H1 (cell line): ENCODE measurements around the gene RAD18. TPM values are rescaled to one million over a fixed set of nuclear protein-coding genes. Genes with fewer than 3 reads are reported as not detected.

Source experiments
- CTCF ChIA-PET: fragments of 300-600 bp; sonication (Branson Sonifier 250); formaldehyde crosslinking; loops from one replicate; lab custom pipeline; 2021; ENCODE audit not compliant: partially characterized antibody; lab: Charles Lee
- POLR2A ChIA-PET: fragments of 300-600 bp; sonication (Branson Sonifier 250); formaldehyde crosslinking; loops from one replicate; lab custom pipeline; 2021; ENCODE audit warnings: inconsistent platforms; ENCODE audit not compliant: partially characterized antibody; lab: Charles Lee
- DNase-seq, 2 experiments: peaks; one replicate each; pipeline versions ENCODE4 v3.0.0 to v3.0.0-alpha.2; 2010 to 2022; ENCODE audit warnings: low spot score in 2 of 2, low read depth in 1 of 2, mixed read lengths in 1 of 2
- FAIRE-seq: peaks from 2 replicates; lab custom pipeline; 2011; peaks lifted over from hg19 to GRCh38; lab: Jason Lieb, UNC
- H2AFZ ChIP-seq: 2 replicates; pipeline ENCODE4 v1.8.1; 2012; ENCODE audit warnings: low read length, inconsistent platforms
- H2AK5ac ChIP-seq: 2 replicates; pipeline ENCODE4 v1.6.1; 2013; ENCODE audit warnings: low read depth, low read length
- H2BK120ac ChIP-seq: replicated peaks from 2 replicates; pipeline ENCODE3; 2013; ENCODE audit warnings: low read depth, low read length, inconsistent platforms
- H2BK12ac ChIP-seq: 2 replicates; pipeline ENCODE4 v1.6.1; 2013; ENCODE audit warnings: low read depth, low read length
- H2BK15ac ChIP-seq: 2 replicates; pipeline ENCODE4 v1.6.1; 2013; ENCODE audit warnings: low read length
- H2BK20ac ChIP-seq: 2 replicates; pipeline ENCODE4 v1.6.1; 2013; ENCODE audit warnings: low read length
- H2BK5ac ChIP-seq: 2 replicates; pipeline ENCODE4 v1.6.1; 2013; ENCODE audit warnings: low read depth, low read length
- H3K14ac ChIP-seq: 2 replicates; pipeline ENCODE4 v1.6.1; 2013; ENCODE audit warnings: inconsistent platforms; ENCODE audit not compliant: insufficient read length
- H3K18ac ChIP-seq: 2 replicates; pipeline ENCODE4 v1.6.1; 2013; ENCODE audit warnings: low read length; ENCODE audit errors: extremely low read depth
- H3K23ac ChIP-seq: 2 replicates; pipeline ENCODE4 v1.6.1; 2013; ENCODE audit warnings: inconsistent platforms; ENCODE audit not compliant: insufficient read length
- H3K23me2 ChIP-seq: 2 replicates; pipeline ENCODE4 v1.6.1; 2013; ENCODE audit warnings: low read depth, low read length
- H3K27ac ChIP-seq: 2 replicates; pipeline ENCODE4 v1.6.1; 2011; ENCODE audit warnings: low read depth, low read length, inconsistent platforms
- H3K27me3 ChIP-seq, 4 experiments: replicated peaks in 1 of 4; 1 replicate in 1 of 4; 2 replicates in 3 of 4; pipeline versions ENCODE4 v1.6.1 to v1.8.1; 2011 to 2013; ENCODE audit warnings: low read length in 3 of 4, mild to moderate bottlenecking in 3 of 4, inconsistent platforms in 2 of 4, mixed read lengths in 2 of 4, moderate library complexity in 1 of 4; ENCODE audit not compliant: control insufficient read depth in 3 of 4, insufficient read depth in 3 of 4; ENCODE audit errors: extremely low read depth in 1 of 4
- H3K36me3 ChIP-seq, 4 experiments: 2 replicates each; pipeline versions ENCODE4 v1.6.1 to v1.8.1; 2011 to 2013; ENCODE audit warnings: mild to moderate bottlenecking in 4 of 4, low read length in 3 of 4, moderate library complexity in 2 of 4, control low read depth in 1 of 4, inconsistent platforms in 1 of 4; ENCODE audit not compliant: insufficient read depth in 4 of 4, control insufficient read depth in 2 of 4
- H3K4ac ChIP-seq: replicated peaks from 2 replicates; pipeline ENCODE3; 2013; ENCODE audit warnings: low read length, low read depth, mixed read lengths, inconsistent platforms; ENCODE audit not compliant: insufficient read length
- H3K4me1 ChIP-seq, 4 experiments: replicated peaks in 1 of 4; 1 replicate in 1 of 4; 2 replicates in 3 of 4; pipeline versions ENCODE4 v1.6.1 to v1.8.1; 2011 to 2013; ENCODE audit warnings: low read length in 3 of 4, inconsistent platforms in 2 of 4, mixed read lengths in 1 of 4; ENCODE audit not compliant: insufficient read depth in 4 of 4, control insufficient read depth in 3 of 4
- H3K4me2 ChIP-seq, 2 experiments: 2 replicates each; pipeline versions ENCODE4 v1.6.1 to v1.8.1; 2011 to 2013; ENCODE audit warnings: low read depth in 2 of 2, low read length in 2 of 2, control low read depth in 1 of 2, inconsistent platforms in 1 of 2, mild to moderate bottlenecking in 1 of 2; ENCODE audit not compliant: insufficient read depth in 1 of 2
- H3K4me3 ChIP-seq, 4 experiments: fragments of 200-600, 300-600 bp in 1 of 4; sonication (generic), shearing (Covaris generic), sonication (Bioruptor Twin) in 1 of 4; 2 replicates each; pipeline versions ENCODE4 v1.5.1 to v1.8.1; 2011 to 2016; ENCODE audit warnings: low read length in 4 of 4, low read depth in 3 of 4, control low read depth in 2 of 4, inconsistent platforms in 2 of 4, mild to moderate bottlenecking in 2 of 4, mixed read lengths in 1 of 4, moderate library complexity in 1 of 4; ENCODE audit not compliant: insufficient read depth in 2 of 4; ENCODE audit errors: extremely low read depth in 1 of 4
- H3K56ac ChIP-seq: replicated peaks from 2 replicates; pipeline ENCODE3; 2013; ENCODE audit warnings: low read depth, mild to moderate bottlenecking, mixed read lengths, low read length, inconsistent platforms; ENCODE audit not compliant: insufficient read length
- H3K79me1 ChIP-seq: 2 replicates; pipeline ENCODE4 v1.6.1; 2013; ENCODE audit warnings: low read depth, low read length, control low read depth
- H3K79me2 ChIP-seq, 2 experiments: 2 replicates each; pipeline versions ENCODE4 v1.6.1 to v1.8.1; 2012 to 2013; ENCODE audit warnings: low read length in 2 of 2, mild to moderate bottlenecking in 2 of 2, inconsistent platforms in 1 of 2; ENCODE audit not compliant: insufficient read depth in 2 of 2, control insufficient read depth in 1 of 2
- H3K9ac ChIP-seq, 4 experiments: replicated peaks in 1 of 4; 1 replicate in 1 of 4; 2 replicates in 3 of 4; pipeline versions ENCODE4 v1.6.1 to v1.8.1; 2011 to 2013; ENCODE audit warnings: low read depth in 3 of 4, low read length in 3 of 4, control low read depth in 2 of 4, mild to moderate bottlenecking in 2 of 4, moderate library complexity in 2 of 4, inconsistent platforms in 1 of 4; ENCODE audit errors: extremely low read depth in 1 of 4
- H3K9me3 ChIP-seq, 2 experiments: 2 replicates each; pipeline versions ENCODE4 v1.6.1 to v1.8.1; 2012 to 2013; ENCODE audit warnings: mild to moderate bottlenecking in 2 of 2, moderate library complexity in 2 of 2, control low read depth in 1 of 2, inconsistent platforms in 1 of 2, low read depth in 1 of 2, low read length in 1 of 2, mixed read lengths in 1 of 2; ENCODE audit not compliant: insufficient read depth in 2 of 2
- H4K20me1 ChIP-seq, 2 experiments: replicated peaks in 1 of 2; 2 replicates each; pipeline versions ENCODE3 to v1.8.1; 2011 to 2013; ENCODE audit warnings: inconsistent platforms in 2 of 2, low read length in 2 of 2, mild to moderate bottlenecking in 1 of 2; ENCODE audit not compliant: insufficient read depth in 2 of 2, control insufficient read depth in 1 of 2
- H4K5ac ChIP-seq: 2 replicates; pipeline ENCODE4 v1.6.1; 2013; ENCODE audit warnings: low read length, low read depth, mixed read lengths, inconsistent platforms; ENCODE audit not compliant: insufficient read length
- H4K8ac ChIP-seq: 2 replicates; pipeline ENCODE4 v1.8.0; 2013; ENCODE audit warnings: mild to moderate bottlenecking, moderate library complexity, low read length, inconsistent platforms; ENCODE audit not compliant: insufficient read depth; ENCODE audit errors: extremely low read depth
- H4K91ac ChIP-seq: replicated peaks from 2 replicates; pipeline ENCODE3; 2013; ENCODE audit warnings: low read length, mixed read lengths, inconsistent platforms; ENCODE audit not compliant: insufficient read length
- EGR1 ChIP-seq: IDR thresholded peaks from 2 replicates; pipeline ENCODE4 v1.6.1; 2011; ENCODE audit warnings: low read depth, low read length, borderline replicate concordance
- SAP30 ChIP-seq: fragments of 300-600 bp; sonication (generic); IDR thresholded peaks from 2 replicates; pipeline ENCODE4 v1.7.1; 2012; ENCODE audit warnings: low read length, moderate library complexity, mild to moderate bottlenecking, inconsistent platforms; ENCODE audit not compliant: insufficient read depth, insufficient replicate concordance
- TBP ChIP-seq: IDR thresholded peaks from 2 replicates; pipeline ENCODE4 v1.6.1; 2011; ENCODE audit warnings: low read depth, low read length, improper control_type of control experiment
- WGBS, 2 experiments: shearing (Covaris generic) in 1 of 2; methylation state at CpG; one replicate each; pipeline versions ENCODE4 v1.1.6 to v1.1.7; 2013 to 2015; ENCODE audit warnings: low lambda C conversion rate in 2 of 2, mixed read lengths in 2 of 2, inconsistent platforms in 1 of 2, low coverage in 1 of 2, missing lambda C conversion rate in 1 of 2; ENCODE audit not compliant: insufficient replicate concordance in 2 of 2, insufficient coverage in 1 of 2, insufficient read length in 1 of 2; ENCODE audit errors: extremely low coverage in 1 of 2, missing lambda C conversion rate in 1 of 2; 5-methylcytosine and 5-hydroxymethylcytosine counted together
- polyA plus RNA-seq, 7 experiments: library from polyadenylated mRNA; depleted of rRNA in 3 of 7; stranded (reverse) in 5 of 7; unstranded in 2 of 7; fragments of >200 nt in 5 of 7; fragments of 200-250 nt in 2 of 7; gene quantifications; 1 replicate in 5 of 7; 2 replicates in 1 of 7; 4 replicates in 1 of 7; pipeline versions ENCODE4 v1.2.1 to v1.2.3, GENCODE V29; 2011 to 2013; ENCODE audit warnings: missing spikeins in 2 of 7, mixed read lengths in 2 of 7
- total RNA-seq: library from RNA; stranded (reverse); fragmentation: NEBNext Ultra II Directional; extraction: Animal tissue kit (Norgen Biotek cat#: 25700); gene quantifications from 2 replicates; pipeline ENCODE4 v1.2.1, GENCODE V29; 2021

Gene RAD18
- total and polyA plus RNA-seq, 2 of the 8 experiments (the other 6 are each of a cell fraction or from before 2014, with no cell fraction given) = 13.0 to 23.2 TPM

DNA sequence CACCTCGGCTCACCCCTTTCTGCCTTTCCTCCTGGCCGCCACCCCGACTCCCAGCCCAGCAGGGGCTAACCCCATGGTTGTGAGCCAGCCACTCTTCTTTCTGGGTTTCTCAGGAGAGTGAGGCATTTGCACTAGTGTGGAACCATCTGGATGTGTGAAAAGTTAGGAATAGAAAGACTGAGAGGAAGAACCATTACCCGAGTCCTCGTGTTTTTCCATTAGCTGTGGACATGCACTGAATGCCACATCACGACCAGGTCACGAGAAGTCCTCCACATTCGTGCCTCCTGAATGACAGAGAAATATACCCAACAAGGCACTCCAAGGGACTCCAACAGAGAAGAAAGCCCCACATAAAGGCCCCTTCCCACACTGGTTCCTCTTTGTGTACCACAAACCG lies 18.0 kb upstream of the RAD18 start:
- H3K23me2 ChIP-seq = no peaks in the 10 kb centered on the region
- H3K9ac ChIP-seq = no peak overlapping the region
- no peaks in the 10 kb centered on the region for H3K27me3 ChIP-seq
- H2BK20ac ChIP-seq = no peak overlapping the region
- H4K91ac ChIP-seq = no peak overlapping the region
- no peak overlapping the region for H3K14ac ChIP-seq
- H4K8ac ChIP-seq = no peak overlapping the region
- H4K20me1 ChIP-seq = no peaks in the 10 kb centered on the region
- H2AK5ac ChIP-seq = no peak overlapping the region
- no peak for TF ChIP-seq EGR1
- no peak for TF ChIP-seq SAP30
- no peak for TF ChIP-seq TBP
- TF ChIP-seq, all 59 proteins: peak for 0
- Histone ChIP-seq H3K79me1 (no peaks in the 10 kb centered on the region), H3K23ac (no peak overlapping the region), H2BK15ac (no peak overlapping the region), H3K18ac (no peak overlapping the region), H3K36me3 (no peaks in the 10 kb centered on the region), H4K5ac (no peak overlapping the region), H3K4ac (no peak overlapping the region), H2BK5ac (no peak overlapping the region), H3K4me3 (no peak overlapping the region), H2BK12ac (no peak overlapping the region), H2AFZ (no peak overlapping the region), H3K9me3 (no peaks in the 10 kb centered on the region), H3K27ac (no peak overlapping the region), H3K79me2 (no peaks in the 10 kb centered on the region), H3K4me2 (no peak overlapping the region), H3K56ac (no peak overlapping the region), H3K4me1 (no peaks in the 10 kb centered on the region), H2BK120ac (no peak overlapping the region)
- CTCF ChIA-PET = interaction anchor here (0.7 to 7.4 kb wide), 10 partner anchors 10 to 321 kb away, joined by 3 to 35 read pairs (median 3); partner anchors contain the start of gene SRGAP3
- FAIRE-seq = no peak
- POLR2A ChIA-PET = no interaction called here
- DNase-seq = no peak
- 82% methylated on average over 9 of the region's 9 CpGs; no CpG with 5 or more reads in 1 of the 2 experiments for whole genome bisulfite sequencing, 2 experiments
